HS-27A (cell line): ENCODE results near the gene JHY.

Source experiments
- DNase-seq: peaks from one replicate; pipeline ENCODE4 v3.0.0-alpha.2; 2012; ENCODE audit warnings: low read depth, missing footprints

JHY gene

DNA sequence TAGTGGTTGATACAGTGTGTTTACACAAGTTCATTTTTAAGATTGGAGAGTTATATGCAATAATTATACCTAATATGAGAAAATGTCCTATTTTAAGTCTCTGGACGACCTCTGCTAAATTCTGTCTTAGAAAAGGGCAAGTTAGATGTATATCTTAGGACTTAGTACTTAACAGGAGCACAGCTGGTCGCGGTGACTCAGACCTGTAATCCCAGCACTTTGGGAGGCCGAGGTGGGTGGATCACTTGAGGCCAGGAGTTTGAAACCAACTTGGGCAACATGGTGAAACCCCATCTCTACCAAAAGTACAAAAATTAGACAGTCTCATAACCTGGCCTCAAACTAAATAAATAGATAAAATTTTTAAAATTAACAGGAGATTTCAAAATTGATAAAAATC is 71.9 kb downstream of the JHY start:
- DNase-seq = no peak

DNA sequence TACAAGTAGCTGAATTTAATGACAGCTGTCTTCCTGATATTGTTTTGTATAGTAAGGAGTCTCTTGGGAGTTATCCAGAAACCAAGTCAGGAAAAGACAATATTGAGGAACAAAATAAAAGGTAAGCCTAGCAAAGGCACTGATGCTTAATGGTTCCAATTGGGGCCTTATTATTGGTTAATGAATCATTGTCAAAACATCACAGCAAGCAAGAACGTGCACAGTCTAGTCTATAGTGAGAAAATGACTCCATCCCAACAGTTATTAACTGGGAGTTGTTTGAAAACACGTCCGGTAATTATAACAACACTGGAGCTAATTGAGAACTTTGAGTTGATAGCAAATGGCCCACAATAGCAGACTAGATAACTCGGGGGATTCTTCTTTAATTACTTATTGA is 81.4 kb downstream of the JHY start:
- DNase-seq = no peak

DNA sequence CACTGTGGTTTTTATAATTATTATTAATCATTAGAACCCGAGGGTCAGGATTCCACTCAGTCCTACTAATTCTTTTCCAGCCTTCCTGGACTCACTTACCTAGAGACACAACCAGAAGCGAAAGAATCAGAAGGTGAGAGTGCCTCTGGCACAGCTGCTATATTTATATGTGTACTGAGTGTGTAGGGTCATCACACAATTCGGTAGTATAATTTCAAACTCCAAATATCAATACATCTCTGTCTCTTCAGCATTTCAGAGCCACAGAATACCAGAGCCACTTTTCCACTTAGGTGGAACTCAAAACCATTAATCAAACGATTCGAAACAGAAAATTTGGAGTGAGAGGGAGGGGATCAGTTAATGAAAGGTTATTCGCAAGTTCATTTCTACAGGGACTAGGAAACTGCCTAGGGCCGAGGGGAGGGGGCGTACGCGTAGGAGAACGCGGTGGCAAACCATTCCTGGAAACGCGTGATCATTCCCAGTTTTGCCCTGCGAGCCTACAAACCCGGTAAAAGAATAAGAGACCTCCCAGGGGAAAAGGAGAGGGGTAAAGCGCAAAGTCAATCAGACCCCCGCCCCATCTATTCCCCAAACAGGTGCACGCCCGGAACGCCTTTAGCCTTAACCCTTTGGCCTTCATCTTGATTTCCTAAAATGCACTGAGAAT is 93.6 kb downstream of the JHY start:
- no peak for DNase-seq

DNA sequence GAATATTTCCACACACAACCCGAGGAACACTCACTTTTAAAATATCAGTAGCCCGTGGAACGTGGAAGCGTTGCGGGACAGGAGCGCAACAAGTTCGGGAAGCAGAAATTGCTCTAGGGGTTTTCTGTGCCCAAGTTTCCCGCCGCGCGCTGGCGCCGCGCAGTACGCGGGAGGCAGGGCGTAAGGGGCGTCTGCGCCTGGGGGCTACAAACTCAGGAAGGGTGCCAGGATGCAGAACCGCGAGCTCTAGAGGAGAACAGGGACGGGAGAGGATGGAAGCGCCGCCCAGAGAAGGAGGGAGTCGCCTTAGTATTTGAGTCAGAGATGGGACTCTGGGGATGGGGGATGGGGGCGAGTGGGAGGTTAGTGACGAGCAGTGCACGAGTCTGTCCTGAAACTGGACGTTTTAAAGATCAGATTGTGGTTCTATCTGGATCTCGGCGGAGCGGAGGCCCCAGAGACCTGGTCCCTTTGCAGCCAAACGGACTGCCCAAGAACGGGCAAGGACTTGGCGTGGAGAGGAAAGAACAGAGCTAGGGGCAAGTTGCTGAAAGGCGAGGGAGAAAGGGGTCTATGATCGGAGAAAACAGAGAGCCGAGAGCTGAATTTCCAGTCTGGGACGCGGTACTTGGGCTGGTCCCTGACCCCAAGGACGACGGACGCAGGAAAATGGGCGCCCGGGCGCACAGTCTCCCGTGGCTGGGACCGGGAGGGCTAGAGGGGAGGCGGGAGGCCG is 94.3 kb downstream of the JHY start:
- no peak for DNase-seq

DNA sequence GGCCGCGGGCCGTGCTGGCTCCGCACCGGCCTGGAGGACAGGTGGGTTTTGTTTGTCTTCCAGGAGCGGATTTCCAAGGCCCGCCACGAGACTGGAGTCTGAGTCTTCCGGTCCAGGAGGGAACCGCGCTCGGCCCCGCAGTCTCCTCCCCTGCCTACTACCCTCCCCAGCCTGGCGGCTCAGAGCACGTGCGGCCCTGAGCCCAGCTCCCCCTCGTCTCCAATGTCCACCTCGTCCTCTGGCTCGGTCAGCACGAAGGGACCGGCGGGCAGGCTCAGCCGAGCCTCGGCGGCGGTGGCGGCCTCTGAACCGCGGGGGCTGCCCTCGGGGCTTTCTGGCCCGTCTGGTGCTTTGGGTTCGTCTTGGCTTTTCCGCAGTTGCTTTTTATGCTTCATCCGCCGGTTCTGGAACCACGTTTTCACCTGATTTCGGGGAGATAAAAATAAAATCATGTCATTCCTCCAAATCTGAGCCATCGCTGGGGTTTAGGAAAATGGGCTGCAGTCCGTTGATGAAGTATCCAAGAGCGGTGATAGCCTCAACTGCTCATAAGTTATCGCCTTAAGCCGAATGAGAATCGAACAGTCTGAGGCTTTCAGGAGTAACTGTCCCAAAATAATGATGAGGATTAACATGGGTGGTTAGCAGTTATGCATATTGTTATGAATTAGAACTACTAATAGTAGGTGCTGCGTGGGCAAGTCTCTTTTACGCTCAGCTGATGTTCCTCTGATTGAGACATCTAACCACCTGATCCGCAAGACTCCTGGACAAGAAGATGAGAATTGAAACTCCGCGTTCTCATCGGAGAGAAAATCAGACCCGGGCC is 95.1 kb downstream of the JHY start:
- DNase-seq = no peak

DNA sequence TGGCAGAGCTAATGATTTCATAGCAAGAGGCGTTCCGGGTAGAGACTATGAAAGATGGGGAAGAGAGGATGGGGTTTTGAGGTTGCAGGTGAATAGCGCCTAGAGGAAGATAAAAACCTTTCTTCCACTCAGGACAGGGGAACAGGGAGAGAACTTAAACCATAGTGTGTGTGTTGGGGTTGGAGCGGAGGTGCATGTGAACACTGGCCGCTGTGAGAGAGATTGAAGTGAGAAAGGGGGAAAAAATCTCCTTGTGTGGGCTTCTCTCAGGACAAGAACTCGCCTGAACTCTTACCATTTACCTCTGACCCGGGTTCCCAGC is 95.7 kb downstream of the JHY start:
- DNase-seq = no peak

DNA sequence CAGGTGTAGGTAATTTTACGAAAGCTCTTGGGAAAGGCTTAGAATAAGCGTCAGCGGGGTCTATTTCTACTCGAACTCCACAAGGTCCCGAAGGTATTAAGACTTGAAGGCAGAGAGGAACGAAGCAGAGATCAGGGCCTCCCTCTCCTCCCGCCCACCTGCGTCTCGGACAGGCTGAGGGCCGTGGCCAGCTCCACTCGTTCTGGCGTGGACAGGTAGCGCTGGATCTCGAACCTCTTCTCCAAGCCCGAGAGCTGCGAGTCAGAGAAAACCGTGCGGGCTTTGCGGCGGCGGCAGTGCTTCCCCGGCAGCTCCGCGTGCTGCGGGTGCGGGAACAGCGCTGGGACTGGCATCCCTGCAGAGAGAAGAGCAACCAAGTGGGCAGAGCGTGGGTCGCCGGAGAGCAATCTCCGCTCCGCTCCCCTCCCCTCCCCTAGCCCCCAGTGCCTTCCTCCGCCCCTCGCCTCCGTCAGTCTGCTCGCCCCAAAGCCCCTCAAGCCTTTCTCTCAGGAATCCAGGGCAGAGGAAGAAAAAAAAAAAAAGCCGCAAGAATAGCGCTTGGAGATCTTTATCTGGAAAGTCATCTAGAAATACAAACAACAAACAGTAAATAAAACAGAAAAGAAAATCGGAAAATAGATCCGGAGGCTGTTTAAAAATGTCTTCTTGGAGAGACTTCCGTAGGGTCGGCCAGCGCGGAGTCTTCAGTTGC is 96.7 kb downstream of the JHY start:
- no peak for DNase-seq

DNA sequence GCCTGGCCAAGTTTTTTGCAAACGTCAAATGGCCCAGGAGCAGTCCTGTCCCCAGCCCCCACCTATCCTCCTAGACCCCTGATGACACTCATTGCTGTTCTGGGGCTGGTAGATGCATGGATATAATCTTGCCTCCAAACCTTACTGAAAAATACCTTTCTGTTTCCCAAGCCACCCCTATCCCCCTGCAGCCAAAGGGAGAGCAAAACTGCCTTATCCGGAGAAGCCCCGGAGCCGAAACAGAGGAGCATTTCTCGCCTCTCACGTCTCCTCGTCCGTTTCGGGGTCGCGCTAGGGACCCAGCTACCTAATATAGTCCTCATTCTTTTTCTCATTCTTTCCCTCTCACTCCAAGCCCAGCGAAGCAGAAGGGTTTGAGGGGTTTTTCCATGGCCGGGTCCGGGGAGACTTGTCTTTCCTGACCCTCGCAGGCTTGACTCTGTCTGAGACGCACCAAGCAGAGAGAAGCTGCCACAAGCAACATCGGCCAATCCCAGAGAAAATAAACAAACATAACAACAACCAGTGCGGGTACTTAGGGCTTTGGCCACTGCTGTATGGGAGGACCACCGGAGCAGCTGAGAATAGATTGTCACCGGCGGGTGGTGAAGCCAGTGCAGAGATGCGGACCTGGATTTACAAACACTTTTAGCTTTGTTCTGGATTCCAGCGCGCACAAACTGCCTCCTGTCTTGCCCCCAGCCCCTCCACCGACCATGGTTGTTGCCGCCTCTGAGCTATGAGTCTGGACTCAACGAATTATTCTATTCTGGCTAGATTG is 97.4 kb downstream of the JHY start:
- DNase-seq = no peak

DNA sequence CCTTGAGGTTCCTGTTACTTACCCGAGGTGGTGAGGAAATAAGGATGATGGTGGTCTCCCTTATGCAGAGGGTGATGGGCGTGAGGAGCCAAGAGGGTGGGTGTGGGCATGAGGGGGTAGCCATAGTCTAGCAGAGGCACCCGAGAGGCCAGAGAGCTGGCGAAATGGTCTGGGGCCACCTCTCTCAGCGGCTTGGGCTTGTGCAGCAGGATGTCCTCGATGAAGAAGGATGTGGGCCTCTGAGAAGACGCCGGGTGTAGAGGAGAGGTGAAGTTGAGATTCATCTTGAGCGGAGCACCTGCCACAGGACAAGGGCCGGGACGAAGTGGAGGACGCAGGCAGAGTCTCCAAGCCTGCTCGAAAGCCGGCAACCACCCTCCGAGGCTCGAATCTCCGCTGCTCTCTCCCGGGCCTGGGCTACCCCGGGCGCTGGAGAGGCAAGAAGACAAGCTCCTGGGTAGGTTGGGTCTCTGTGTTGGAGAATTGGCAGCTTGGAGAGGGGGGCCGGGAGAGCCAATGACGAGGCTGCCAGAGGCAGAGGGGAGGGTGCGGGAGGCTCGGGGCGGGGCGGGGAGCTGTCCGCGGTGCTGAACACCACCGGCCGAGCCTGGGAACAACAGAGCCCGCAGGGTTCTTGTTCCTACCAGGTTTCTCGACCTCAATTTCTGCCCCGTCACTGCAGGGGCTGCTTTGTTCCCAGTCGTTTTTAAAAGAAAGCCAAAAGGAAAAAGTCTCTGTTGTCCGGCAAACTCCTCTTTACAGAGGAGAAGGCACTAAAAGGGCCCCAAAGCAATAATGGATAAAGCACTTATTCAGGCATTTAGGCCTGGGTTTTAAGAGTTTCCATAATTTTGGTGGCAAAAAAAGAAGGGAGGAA is 99.1 kb downstream of the JHY start, which contains the start of gene BSX:
Gene BSX, minus strand, starts transcription at position 447 of the 877 bp plus-strand sequence. Its CDS starts 163 bp downstream, at position 284.
- no peak for DNase-seq

DNA sequence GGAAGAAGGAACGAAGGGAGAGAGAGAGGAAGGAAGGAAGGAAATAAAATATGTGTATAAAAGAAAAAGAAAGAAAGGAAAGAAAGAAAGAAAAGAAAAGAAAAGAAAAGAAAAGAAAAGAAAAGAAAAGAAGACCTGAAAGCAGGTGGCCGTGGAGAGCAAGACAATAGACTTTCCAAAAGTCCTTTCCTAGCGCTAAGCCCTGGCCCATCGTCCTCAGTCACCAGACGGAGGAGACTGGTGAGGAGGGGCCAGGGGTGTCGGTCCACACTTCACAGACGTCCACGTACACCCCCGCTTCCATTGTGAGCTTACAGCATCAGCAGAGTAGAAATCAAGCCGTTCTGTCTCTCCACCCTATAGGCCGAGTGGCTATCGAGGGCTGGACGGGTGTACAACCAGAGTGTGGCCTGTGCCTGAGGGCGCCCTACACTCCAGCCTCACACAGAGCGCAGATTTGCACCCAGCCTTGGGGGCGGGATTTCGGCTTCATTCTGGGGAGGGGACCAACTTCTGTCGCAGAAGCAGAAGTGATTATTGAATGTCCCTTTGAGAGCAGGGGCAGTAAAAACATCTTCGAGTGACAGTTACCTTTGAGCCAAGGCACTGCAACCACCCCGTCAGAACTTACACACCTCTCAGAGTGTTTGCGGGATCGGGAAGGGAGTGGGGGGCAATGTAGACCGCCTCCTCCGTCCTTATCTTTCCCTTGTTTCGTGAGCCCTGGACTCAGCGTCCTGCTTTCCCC is 101.1 kb downstream of the JHY start:
- no peak for DNase-seq

DNA sequence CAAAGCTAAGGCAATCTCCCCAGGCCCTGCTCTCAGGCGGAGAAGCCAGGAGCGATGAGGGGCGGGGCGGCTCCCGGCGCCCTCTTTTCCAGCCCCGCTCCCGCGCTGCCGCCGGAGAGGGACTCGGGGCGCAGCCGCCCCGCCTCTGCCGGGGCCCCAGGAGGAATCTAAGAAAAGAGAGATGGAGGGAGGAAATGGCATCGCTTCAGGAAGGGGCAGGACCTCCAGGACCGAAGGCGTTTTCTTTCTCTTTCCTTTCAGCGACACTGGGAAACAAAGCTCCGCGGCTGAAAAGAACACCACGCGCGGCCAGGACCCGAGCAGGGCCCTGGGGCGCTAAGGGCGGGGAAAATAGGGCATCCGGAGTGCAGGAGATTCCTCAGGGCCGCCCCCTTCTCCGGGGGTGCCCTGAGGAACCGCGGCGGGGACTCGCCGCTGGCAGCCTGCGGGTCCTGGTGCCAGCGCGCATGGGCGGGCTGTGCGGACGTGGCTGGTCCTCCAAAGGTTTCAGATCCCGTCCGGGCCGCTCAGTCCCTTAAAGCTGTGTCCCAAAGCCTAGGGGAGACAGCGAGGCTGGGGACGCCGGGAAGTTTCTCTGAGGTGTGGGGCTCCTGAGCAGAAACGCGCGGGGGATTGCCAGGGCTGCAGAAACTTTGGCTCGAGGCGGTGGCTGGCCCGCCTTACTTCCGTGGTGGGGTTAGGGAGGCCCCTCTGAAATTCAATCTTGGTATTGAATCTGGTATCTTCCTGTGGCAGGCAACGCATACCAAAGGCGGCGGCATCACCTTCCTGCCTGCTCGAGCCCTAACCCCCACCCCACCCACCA is 101.8 kb downstream of the JHY start:
- no peak for DNase-seq

DNA sequence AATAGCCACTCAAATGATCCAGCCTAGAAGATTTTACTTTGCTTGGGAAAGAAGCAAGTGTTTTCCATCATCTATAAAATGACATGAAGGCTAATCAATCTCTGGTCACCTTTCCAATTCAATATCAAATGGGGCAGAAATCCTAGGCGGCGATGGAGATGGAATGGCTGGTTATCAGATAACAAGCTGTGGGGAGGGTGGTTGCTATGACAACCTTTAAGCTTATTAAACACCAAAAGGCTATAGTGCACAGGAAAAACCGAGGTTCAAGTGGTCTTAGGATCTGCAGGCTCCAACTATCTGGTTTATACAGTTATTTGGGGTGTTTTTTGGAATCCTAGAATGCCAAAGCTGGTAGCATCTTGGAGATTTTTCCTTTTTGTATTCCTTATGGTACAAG is 113.0 kb downstream of the JHY start:
- DNase-seq = no peak

DNA sequence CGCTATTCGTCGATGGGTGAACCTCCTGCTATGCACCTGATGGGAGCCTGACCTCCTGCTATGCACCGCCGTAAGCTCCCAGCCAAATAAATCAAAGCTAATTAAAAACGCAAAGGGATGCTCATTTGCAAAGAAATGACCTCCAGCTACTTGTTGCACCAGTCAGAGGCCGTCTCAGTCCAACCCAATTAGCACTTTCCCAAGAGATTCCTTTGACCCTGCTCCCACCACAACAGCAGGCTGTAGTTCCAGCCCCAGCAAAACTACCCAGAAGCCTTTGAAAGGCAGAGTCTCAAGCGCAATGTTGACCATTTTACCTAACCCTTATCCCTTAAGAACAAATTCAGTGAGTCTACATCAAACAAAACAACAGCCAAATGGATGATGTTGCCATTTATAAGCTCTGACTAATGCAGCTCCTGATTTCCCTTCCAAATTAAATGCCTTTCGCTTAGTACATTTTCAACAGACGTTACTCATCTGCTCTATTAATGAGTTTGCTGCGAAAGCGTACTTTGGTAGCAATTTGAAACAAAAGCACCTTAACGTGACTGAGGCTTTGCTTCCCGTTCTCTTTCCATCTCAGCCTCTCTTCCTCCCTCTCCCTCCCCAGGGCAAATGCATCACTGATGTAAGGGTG is 116.3 kb downstream of the JHY start:
- no peak for DNase-seq

DNA sequence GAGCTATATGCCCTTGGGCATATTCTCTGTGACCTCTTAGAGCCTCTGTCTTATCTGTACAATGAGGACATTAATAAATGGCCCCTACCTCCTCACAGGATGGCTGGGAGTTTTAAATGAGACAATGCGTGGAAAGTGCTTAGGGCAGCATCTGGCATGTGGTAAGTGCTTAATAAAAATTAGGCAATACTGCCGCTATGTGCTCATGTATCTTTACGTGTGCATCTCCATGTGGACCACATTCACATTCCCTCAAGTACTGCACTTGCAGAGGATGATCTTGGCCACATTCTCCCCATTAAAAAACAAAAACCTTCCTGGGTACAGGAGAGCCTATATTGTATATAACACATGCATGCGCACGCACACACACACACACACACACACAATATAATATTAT is 118.2 kb downstream of the JHY start:
- DNase-seq = no peak

DNA sequence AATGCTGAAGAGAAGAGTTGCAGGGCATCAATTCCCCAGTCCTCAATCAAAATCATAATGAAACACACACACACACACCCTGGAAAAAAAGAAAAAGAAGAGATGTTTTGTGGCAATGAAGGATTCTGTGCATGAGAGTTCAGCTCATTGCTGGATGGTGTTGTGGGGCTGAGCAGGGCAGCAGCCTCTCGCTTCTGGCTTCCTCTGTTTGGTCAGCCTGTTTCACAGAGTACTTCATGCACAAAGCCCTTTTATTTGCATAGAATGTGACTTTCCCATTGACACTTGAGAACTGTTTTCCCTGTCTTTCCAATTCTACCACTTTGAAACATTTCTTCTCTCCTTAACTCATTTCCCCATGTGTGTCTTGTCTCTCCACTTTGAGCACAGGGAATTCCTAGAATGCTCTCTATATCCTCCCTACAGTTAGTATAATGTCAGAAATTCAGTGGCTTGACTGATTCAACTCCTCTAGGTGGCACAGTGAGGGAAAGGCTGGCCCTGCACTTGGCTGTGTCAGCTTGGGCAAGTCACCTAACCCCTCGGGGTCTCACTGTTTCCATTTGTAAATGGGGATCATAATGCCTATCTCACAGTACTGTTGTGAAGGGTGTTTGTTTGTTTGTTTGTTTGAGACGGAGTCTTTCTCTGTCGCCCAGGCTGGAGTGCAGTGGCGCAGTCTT is 124.4 kb downstream of the JHY start:
- no peak for DNase-seq
